ENCODE measurements around the gene BBS4.
"Not testable (repeated sequence)": the region's sequence is repeated elsewhere in the genome, so short reads cannot be mapped to it uniquely, and the experiment has no call there.

Gene BBS4

GRCh38 chr15:72685925-72686794 is at the start of gene BBS4, which contains the start of gene HIGD2B:
TSS of gene BBS4 (plus strand) at chr15:72686207. CDS start at chr15:72686228, 21 bp downstream.
TSS of gene HIGD2B (minus strand) at chr15:72686182. CDS start at chr15:72676374, 9,808 bp downstream.
- DNase-seq = no peak

GRCh38 chr15:72636519-72637282 is 49.3 kb upstream of the BBS4 start:
- not testable (repeated sequence) for DNase-seq

- not testable (repeated sequence) for DNase-seq
Measured at GRCh38 chr15:72639759-72640483, 46.1 kb upstream of the BBS4 start.

- not testable (repeated sequence) for DNase-seq
Measured at GRCh38 chr15:72642271-72642670, 43.7 kb upstream of the BBS4 start.

DNA sequence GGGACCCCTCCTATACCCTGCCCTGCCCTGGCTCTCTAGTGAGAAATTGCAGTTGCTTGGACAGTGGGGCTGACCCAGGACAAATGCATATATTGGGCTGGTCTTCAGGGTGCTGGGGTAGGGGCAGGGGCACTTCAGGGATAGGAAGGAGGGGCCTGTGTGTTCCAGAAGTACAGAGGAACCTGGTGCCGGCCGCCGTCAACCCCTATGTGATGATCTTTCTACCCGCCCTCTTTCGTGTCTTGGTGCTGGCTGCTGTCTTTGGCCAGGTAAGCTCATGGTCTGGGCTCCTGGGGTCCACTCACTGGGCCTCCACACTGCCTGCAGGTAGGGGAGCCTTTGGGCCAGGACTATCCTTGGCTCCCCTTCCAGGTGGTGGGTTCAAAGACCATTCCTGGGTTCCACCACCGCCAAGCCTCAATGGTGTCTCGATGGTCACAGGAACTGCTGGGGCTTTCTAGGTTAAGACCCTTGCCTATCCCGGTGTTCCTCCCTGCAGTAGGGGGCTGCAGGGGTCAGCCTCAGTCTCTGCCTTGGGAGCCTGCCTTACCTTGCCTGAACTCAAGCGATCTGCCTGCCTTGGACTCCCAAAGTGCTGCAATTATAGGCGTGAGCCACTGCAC is 37.3 kb upstream of the BBS4 start:
- DNase-seq = not testable (repeated sequence)

- not testable (repeated sequence) for DNase-seq
Measured at GRCh38 chr15:72654397-72654796, 31.6 kb upstream of the BBS4 start, which contains the start of gene GOLGA6B. TSS of gene GOLGA6B (plus strand) at chr15:72654697. CDS start at chr15:72654738, 41 bp downstream.

GRCh38 chr15:72656014-72656413 is 30.0 kb upstream of the BBS4 start:
- not testable (repeated sequence) for DNase-seq

DNA sequence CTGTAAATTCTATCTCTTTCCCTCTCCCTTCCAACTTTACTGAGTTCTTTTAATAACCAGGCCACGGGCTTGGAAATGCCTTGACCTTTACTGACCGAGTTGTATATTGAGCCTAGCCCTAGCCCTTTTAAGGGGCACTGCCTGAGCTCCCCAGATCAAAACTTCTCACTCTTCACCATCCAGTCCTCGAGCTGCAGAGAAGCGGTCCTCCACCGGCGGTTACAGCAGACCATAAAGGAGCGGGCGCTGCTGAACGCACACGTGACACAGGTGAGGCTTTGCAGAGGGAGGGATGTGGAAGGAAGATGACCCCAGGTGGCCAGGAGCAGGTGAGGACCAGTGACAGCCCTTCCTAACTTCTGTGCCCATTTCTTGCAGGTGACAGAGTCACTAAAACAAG is 24.9 kb upstream of the BBS4 start:
- DNase-seq = not testable (repeated sequence)

- DNase-seq = not testable (repeated sequence)
Measured at GRCh38 chr15:72663931-72664330, 22.1 kb upstream of the BBS4 start.

DNA sequence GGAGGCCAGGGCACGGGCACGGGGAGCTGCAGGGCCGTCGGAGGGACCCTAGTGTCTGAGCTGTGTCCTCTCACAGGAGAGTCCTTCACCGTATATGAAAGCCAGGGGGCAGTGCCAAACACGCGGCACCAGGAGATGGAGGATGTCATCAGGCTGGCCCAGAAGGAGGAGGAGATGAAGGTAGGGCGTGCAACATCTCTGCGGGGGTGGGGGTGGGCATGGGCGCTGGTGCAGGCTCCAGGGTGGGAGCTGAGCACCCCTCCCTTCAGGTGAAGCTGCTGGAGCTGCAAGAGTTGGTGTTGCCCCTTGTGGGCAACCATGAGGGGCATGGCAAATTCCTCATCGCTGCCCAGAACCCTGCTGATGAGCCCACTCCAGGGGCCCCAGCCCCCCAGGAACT is 20.3 kb upstream of the BBS4 start:
- DNase-seq = not testable (repeated sequence)

GRCh38 chr15:72669803-72670202 is 16.2 kb upstream of the BBS4 start:
- not testable (repeated sequence) for DNase-seq

GRCh38 chr15:72670656-72671352 is 15.2 kb upstream of the BBS4 start:
- DNase-seq = not testable (repeated sequence)

- DNase-seq = no peak
Measured at GRCh38 chr15:72671525-72671924, 14.5 kb upstream of the BBS4 start.

GRCh38 chr15:72676838-72677237 is 9.2 kb upstream of the BBS4 start:
- DNase-seq = no peak

GRCh38 chr15:72680931-72681330 is 5.1 kb upstream of the BBS4 start:
- no peak for DNase-seq

DNA sequence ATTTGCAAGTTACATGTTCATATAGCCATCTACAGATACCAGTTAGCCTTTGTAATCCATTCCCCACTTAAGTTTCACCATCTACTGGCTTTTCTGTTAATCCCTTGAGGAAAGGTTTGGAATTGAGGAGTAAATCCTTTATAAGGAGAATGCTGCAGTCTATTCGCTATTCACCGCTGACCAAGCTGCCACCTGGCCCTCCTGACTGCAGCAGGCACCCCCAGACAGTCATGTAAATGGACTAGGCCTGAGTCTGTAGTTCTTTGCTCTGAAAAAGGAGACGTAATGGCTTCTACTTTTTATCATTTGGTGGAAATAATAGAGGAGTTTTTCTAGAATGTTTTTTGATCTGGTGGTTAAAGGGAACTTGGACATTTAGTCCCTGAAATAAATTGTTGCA is 3.2 kb upstream of the BBS4 start:
- no peak for DNase-seq

GRCh38 chr15:72685301-72685924 is 594 bp upstream of the BBS4 start:
- DNase-seq = no peak

DNA sequence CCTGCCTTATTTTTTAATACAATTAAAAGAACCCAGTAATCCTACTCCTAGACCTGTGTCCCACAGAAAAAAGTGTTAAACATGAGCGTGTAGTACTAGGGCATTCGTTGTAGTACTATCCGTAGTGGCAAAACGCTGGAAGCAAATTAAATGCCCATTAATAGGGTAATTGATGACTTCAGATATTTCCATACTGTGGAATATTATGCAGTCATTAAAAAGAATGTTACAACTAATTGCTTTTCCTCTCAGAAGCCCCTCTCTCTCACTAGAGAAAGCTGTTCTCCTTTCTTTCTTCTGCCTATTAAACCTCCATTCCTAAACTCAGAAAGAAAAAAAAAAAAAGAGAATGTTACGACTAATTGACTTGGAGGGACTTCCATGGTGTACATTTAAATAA is 2.7 kb downstream of the BBS4 start:
- no peak for DNase-seq

DNA sequence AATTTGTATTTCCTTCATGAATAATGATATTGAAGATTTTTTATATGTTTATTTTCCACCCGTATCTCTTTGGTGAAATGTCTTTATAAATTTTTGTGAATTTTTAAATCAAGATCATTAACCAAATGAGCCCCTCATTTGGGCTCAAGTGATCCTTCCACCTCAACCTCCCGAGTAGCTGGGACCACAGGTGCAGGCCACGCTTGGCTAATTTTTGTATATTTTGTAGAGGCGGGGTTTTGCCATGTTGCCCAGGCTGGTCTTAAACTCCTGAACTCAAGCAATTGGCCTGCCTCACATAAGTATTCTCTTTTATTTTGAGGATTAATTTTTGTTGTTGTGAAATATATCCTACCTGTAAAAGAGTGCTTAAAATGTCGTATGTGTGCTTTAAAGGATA is 4.9 kb downstream of the BBS4 start:
- no peak for DNase-seq

DNA sequence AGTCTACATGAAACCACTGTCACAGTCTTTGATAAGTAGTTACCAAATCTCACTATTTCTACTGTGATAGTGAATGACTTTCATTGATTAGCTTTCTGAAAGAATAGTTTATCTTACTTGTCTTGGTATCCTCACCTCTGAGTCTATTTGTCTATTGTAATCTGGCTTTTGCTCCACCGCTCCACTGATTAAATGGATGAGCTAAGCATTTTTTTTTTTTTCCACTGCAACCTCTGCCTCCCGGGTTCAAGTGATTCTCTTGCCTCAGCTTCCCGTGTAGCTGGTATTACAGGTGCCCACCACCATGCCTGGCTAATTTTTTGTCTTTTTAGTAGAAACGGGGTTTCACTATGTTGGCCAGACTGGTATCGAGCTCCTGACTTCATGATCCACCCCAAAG is 12.9 kb downstream of the BBS4 start:
- no peak for DNase-seq

- no peak for DNase-seq
Measured at GRCh38 chr15:72700076-72700475, 14.1 kb downstream of the BBS4 start.
